Measurements from ENCODE around the gene FOXP1. TPM values are rescaled to one million over a fixed set of nuclear protein-coding genes. Genes with fewer than 3 reads are reported as not detected.

Gene FOXP1
- polyA plus RNA-seq, 1 donor (not counting 4 experiments of a cell fraction or from before 2014, with no cell fraction given), result 14.6 TPM

GRCh38 chr3:71521940-71522876, 61.3 kb downstream of the FOXP1 start:
- Histone ChIP-seq H3K4me1 (ENCODE audit: control insufficient read depth, extremely low read depth, insufficient read depth, low read length) (peaks cover 5% of the 10 kb centered on the region), H3K79me2 (ENCODE audit: control insufficient read depth, insufficient read depth, low read length) (no peaks in the 10 kb centered on the region), H3K4me2 (ENCODE audit: control insufficient read depth, extremely low read depth, insufficient read depth, low read depth, low read length) (no peak overlapping the region), H4K20me1 (ENCODE audit: control insufficient read depth, extremely low read depth, insufficient read depth, low read length) (no peaks in the 10 kb centered on the region), H3K9ac (ENCODE audit: control insufficient read depth, extremely low read depth, insufficient read depth, low read length) (no peak overlapping the region), H3K36me3 (ENCODE audit: control insufficient read depth in 2 of 2, extremely low read depth in 1 of 2, insufficient read depth in 2 of 2, low read length in 2 of 2) (no peaks in the 10 kb centered on the region), H3K27ac (ENCODE audit: control insufficient read depth, insufficient read depth, low read length) (no peak overlapping the region), H3K4me3 (ENCODE audit: control insufficient read depth in 2 of 3, extremely low read depth in 1 of 3, insufficient read depth in 2 of 3, low read depth in 1 of 3, low read length in 3 of 3) (no peak overlapping the region), H2AFZ (ENCODE audit: control insufficient read depth, low read length) (no peak overlapping the region), H3K9me1 (ENCODE audit: control insufficient read depth, extremely low read depth, insufficient read depth, low read length) (no peaks in the 10 kb centered on the region), H3K27me3 (ENCODE audit: control insufficient read depth, extremely low read depth, insufficient read depth, low read length) (no peaks in the 10 kb centered on the region), H3K9me3 (ENCODE audit: control insufficient read depth, low read depth, low read length) (no peaks in the 10 kb centered on the region)
- TF ChIP-seq CTCF (optimal IDR thresholded peaks at IDR 0.05 in 1 of 3, IDR thresholded peaks at IDR 0.05 in 1 of 3, conservative IDR thresholded peaks at IDR 0.05 in 1 of 3; ENCODE audit: extremely low read depth in 1 of 3, insufficient read depth in 2 of 3, low read length in 3 of 3) (no peak), EZH2 (IDR thresholded peaks at IDR 0.05; ENCODE audit: low read length) (no peak)
- DNase-seq (ENCODE audit: low read depth, low spot score) (no peak), FAIRE-seq (no peak)
- dilution Hi-C loops (cut with MboI; ENCODE audit: extremely low pct_ligation_motif_present, low sequenced_read_pairs), result no loop called here

- no peaks in the 10 kb centered on the region for H3K9me3 ChIP-seq (ENCODE audit: control insufficient read depth, low read depth, low read length)
- no peak overlapping the region for H3K4me2 ChIP-seq (ENCODE audit: control insufficient read depth, extremely low read depth, insufficient read depth, low read depth, low read length)
- no peaks in the 10 kb centered on the region for H3K36me3 ChIP-seq (ENCODE audit: control insufficient read depth in 2 of 2, extremely low read depth in 1 of 2, insufficient read depth in 2 of 2, low read length in 2 of 2)
- no peaks in the 10 kb centered on the region for H3K9me1 ChIP-seq (ENCODE audit: control insufficient read depth, extremely low read depth, insufficient read depth, low read length)
- DNase-seq (ENCODE audit: low read depth, low spot score), result no peak
- H4K20me1 ChIP-seq (ENCODE audit: control insufficient read depth, extremely low read depth, insufficient read depth, low read length), result no peaks in the 10 kb centered on the region
- H3K4me3 ChIP-seq (ENCODE audit: control insufficient read depth in 2 of 3, extremely low read depth in 1 of 3, insufficient read depth in 2 of 3, low read depth in 1 of 3, low read length in 3 of 3), result no peak overlapping the region
- no peak for FAIRE-seq
- H3K4me1 ChIP-seq (ENCODE audit: control insufficient read depth, extremely low read depth, insufficient read depth, low read length), result peaks cover 5% of the 10 kb centered on the region
- H3K79me2 ChIP-seq (ENCODE audit: control insufficient read depth, insufficient read depth, low read length), result no peaks in the 10 kb centered on the region
- H3K9ac ChIP-seq (ENCODE audit: control insufficient read depth, extremely low read depth, insufficient read depth, low read length), result no peak overlapping the region
- H3K27ac ChIP-seq (ENCODE audit: control insufficient read depth, insufficient read depth, low read length), result no peak overlapping the region
- no peak for TF ChIP-seq CTCF (optimal IDR thresholded peaks at IDR 0.05 in 1 of 3, IDR thresholded peaks at IDR 0.05 in 1 of 3, conservative IDR thresholded peaks at IDR 0.05 in 1 of 3; ENCODE audit: extremely low read depth in 1 of 3, insufficient read depth in 2 of 3, low read length in 3 of 3)
- H3K27me3 ChIP-seq (ENCODE audit: control insufficient read depth, extremely low read depth, insufficient read depth, low read length), result no peaks in the 10 kb centered on the region
- dilution Hi-C loops (cut with MboI; ENCODE audit: extremely low pct_ligation_motif_present, low sequenced_read_pairs), result no loop called here
- H2AFZ ChIP-seq (ENCODE audit: control insufficient read depth, low read length), result no peak overlapping the region
These were observed 62.5 kb downstream of the FOXP1 start for GRCh38 chr3:71521021-71521352.

Measured in keratinocyte (primary cell).